Measurements from ENCODE around the gene LIN52.
A peak's percentile ranks its signal among the peaks of the same experiment; 100 is the strongest.

Gene LIN52

DNA sequence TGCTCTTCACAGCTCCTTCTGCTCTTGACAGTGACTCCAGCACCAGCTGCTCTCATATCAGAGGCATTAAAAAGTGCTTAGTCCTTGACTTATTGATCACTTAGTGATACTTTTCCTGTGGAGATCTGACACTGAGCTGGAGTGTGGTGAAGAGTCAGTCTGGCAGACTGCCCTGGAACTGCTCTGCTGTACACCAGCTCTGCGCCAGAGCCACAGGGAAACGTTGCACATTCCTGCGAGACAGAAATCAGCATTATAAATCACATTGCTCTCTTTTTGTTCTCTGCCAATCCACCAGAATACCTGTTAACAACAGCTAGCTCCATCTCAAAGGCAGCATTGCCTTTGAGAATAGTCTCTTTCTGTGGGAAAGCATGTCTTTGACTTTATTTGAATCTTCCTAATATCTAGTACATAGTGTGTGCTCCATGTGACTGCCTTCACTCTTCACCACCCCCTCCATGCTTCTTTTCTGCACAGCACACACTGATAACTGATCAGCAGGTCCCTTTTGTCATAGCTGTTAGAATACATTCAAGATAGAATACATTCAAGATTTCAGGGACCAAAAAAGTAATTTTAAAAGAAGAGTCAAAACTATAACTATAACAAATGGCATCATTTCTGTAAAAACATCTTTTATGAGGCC is 106.3 kb downstream of the LIN52 start:
- DNase-seq (ENCODE audit: low read depth in 2 of 2, low spot score in 1 of 2): no peak

DNA sequence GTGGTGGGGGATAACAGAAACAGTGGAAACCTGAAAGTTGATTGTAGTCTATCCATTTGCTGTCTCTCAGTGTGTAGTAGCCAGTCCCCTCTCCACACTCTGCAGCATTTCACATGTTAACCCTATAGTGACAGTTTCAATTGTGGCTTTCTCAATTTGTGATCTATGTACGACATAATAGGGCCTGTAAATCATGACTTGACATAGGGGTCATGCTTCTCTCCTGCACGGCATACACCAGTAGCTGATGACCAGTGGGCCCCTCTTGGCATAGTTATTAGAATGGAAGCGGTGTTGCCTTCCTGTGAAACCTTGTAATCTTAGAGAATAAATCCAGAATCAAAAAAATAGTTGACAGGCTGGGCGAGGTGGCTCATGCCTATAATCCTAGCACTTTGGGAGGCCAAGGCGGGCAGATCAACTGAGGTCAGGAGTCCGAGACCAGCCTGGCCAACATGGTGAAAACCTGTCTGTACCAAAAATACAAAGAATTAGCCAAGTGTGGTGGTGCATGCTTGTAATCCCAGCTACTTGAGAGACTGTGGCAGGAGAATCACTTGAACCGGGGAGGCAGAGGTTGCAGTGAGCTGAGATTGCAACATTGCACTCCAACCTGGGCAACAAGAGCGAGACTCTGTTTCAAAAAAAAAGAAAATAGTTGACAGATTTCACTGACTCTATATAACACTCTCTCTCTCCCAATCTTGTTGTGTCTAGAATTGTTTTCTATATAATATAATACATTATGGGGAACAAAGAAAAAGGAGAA is 109.9 kb downstream of the LIN52 start:
- DNase-seq (ENCODE audit: low read depth in 2 of 2, low spot score in 1 of 2): no peak

GRCh38 chr14:74195623-74196022 is 110.9 kb downstream of the LIN52 start:
- DNase-seq (ENCODE audit: low read depth in 2 of 2, low spot score in 1 of 2): no peak

DNA sequence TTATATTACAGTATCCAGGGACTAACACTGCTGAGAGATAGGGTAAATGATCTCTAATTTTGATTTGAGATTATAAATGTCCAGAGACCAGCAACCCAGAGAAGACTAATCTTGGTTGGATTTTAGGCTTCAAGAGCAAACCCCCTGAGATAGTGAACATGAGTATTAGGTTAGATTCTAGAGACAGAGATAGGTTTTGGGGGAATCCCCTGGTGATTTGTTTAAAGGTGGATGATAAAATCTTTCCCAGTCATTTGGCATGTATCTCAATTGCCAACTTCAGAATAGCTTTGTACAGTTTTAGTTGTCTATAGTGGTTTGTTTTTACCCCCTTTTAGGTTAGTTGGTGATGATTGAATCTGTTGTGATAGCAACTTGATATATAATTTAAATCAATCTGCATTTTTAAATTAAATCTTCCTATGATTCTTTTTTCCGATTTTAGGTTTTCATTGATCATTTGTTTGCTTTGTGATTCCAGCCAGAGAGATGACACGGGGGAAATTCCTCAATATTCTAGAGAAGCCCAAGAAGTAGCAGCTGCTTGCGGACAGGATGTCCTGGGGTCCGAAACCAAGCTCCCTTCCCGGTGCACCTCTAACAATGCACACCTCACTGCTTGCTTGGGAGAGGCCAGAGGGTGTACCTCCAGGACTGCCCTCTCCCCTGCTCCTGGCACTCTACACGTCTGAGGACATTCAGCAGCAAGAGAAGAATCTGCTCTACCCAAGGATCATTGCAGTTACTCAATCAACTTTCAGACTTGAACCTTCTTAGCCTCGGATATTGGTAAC is 113.9 kb downstream of the LIN52 start:
- no peak for DNase-seq (ENCODE audit: low read depth in 2 of 2, low spot score in 1 of 2)

DNA sequence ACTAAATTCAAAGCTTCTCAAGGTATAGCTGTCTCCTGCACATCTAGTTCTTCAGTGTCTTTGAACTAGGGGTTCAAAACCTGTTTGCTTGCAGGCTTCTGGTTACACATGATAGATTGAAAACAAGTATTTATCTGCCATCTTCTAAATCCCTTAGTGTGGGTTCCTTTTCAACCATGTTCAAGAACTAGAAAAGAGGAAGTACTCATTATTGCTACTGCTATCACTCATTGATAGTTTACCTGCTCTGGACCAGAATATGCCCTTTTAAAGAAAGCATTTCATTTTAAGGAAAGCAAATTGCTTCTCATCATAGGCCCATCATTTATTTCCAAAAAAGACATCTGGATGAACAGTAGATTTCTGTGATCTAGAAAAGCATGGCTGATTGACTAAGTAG is 117.4 kb downstream of the LIN52 start:
- no peak for DNase-seq (ENCODE audit: low read depth in 2 of 2, low spot score in 1 of 2)

GRCh38 chr14:74203639-74204038 is 118.9 kb downstream of the LIN52 start:
- DNase-seq (ENCODE audit: low read depth in 2 of 2, low spot score in 1 of 2): no peak

- no peak for DNase-seq (ENCODE audit: low read depth in 2 of 2, low spot score in 1 of 2)
Measured at GRCh38 chr14:74204491-74204890, 119.7 kb downstream of the LIN52 start.

- DNase-seq (ENCODE audit: low read depth in 2 of 2, low spot score in 1 of 2): no peak
Measured at GRCh38 chr14:74205882-74206281, 121.1 kb downstream of the LIN52 start.

DNA sequence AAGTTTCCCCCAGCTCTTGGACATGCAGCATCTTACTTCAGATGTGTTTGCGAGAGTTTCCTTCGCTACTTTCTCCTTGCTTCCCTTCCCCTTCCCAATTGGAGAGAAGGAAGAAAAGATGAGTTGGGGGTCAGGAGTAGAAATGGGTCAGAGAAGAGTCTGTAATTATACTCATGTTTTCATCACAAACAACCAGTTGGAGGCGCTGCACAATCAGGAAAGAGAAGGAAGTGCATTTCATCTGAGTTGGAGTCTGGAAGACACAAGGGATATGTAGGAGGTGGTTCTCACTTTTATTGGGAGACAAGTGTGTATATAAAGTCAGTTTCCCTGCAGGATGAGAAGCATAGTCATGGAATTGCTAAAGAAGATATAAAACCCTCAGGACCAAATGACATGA is 123.2 kb downstream of the LIN52 start:
- no peak for DNase-seq (ENCODE audit: low read depth in 2 of 2, low spot score in 1 of 2)

DNA sequence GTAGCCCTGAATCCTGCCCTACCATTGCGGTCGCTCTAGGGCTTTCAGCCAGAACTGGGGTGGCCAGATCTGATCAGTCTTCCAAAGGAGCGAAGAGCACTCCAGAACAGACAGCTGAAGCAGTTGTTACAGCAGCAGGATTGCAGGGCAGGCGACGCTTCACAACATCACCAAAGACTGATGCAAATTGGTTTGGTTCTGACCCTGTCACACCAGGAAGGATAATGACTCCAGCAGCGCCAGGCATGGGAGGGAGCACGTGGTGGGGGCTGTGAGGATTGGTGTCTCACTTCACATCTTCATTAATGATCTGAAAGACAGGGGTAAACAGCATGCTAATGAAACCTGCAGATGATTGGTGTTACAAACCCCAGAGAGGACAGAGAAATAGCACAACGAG is 123.9 kb downstream of the LIN52 start:
- no peak for DNase-seq (ENCODE audit: low read depth in 2 of 2, low spot score in 1 of 2)

GRCh38 chr14:74211945-74212580 is 127.3 kb downstream of the LIN52 start:
- no peak for DNase-seq (ENCODE audit: low read depth in 2 of 2, low spot score in 1 of 2)

GRCh38 chr14:74213907-74214803 is 129.4 kb downstream of the LIN52 start:
- DNase-seq (ENCODE audit: low read depth in 2 of 2, low spot score in 1 of 2): no peak

DNA sequence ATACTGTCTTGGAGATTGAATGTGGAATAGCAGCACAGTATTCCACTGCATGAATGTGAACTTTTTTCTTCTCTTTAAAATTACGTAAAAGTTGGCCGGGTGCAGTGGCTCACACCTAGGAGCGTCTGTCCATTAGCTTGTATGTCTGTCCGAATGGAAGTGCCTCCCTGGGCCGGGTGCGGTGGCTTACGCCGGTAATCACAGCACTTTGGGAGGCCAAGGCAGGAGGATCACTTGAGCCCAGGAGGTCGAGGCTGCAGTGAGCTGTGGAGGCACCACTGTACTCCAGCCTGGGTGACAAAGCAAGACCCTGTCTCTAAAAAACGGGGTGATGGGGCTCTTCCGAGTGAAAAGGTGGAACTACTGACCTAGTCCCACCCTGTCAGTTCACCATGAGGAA is 131.9 kb downstream of the LIN52 start:
- DNase-seq (ENCODE audit: low read depth in 2 of 2, low spot score in 1 of 2): no peak

DNA sequence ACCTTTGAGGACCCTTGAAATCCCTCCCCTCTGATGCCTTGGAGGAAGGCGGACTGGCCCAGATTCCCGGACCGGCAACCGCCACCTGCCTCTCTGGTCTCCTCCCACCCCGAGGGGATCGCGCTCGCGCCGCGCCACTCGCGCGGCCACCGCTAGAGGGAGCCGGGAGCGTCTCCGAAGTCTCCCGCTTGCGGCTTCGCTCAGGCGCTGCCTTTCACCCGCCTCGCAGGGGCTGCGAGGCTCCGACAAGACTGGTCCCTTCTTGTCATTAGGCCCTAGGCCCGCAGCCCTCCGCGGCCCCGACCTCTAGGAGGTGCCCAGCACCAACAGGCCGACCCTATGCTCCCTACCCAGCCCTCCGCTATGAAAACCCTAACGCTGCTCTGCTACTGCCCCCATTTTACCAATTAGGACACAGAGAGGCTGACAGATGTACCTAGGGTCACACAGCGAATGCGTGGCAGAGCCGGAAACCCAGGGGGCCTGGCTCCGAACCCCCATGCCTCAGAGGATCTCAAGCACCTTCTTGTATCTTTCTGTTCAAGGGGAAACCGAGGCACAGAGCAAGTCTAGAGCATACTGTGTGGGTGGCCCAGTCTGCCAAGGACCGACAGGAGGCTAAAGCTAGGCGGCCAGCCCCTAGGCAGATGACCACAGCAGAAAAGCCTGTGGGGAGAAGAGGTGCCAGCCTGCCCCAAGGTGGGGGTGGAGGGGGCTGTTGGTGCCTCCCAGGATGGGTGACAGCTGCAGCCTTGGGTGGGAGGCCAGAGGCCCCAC is 133.1 kb downstream of the LIN52 start:
- DNase-seq (ENCODE audit: low read depth in 2 of 2, low spot score in 1 of 2): peak; percentile 34 to 46

DNA sequence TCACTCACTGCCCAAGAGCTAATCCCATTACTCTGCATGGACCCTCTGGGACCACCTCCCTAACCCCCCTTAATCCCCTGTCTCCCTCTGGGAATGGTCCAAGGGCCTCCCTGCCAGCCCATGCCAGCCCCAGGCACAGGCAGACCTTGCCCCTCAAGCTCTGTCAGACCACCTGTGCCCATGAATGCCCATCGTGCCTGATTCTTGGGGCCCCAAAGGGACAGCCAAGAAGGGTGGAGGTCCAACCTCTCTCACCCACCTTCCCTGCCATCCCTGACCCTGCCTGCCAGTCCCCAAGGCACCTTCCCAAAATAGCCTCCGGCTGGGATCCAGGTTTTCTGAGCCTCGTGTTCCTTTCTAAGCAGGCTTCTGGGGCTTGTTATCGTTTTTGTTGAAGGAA is 133.7 kb downstream of the LIN52 start:
- DNase-seq (ENCODE audit: low read depth in 2 of 2, low spot score in 1 of 2): no peak

- no peak for DNase-seq (ENCODE audit: low read depth in 2 of 2, low spot score in 1 of 2)
Measured at GRCh38 chr14:74219277-74220205, 134.8 kb downstream of the LIN52 start.

DNA sequence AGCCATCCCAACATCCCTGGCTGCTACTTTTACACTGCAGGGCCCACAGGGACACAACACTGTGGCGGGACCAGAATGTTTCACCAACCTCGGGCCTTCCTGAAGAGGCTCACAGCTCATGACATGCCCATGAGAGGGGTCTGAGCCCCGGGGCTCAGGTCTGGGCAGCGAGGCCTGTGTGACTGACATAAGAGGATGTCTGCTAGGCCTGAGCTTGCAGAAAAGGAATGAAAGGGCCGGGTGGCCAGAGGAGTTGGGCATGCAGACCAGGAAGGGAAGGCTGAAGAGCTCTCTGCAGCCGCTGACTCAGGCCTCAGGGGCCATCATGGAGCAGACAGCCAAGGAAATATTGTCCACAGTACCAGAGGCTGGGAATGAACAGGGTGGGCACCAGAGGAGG is 136.2 kb downstream of the LIN52 start:
- no peak for DNase-seq (ENCODE audit: low read depth in 2 of 2, low spot score in 1 of 2)

DNA sequence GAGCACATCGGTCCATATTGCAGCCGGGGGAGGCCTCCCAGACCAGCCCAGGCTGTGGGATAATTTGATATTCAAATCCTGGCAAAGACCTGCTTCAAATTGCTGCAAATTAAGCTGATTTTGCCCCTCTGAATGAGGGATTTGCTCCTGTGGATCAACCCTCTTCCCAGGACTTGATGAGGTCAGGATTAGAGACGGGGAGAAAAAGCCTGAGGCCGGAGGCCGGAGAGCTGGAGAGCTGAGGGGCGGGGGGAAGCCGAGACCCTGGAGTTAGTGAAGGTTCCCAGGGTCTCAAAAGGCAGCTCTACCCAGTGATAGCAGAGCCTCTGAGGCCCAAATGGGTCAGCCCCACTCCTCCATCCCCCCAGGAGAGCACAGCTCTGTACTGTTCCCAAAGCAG is 137.0 kb downstream of the LIN52 start:
- DNase-seq (ENCODE audit: low read depth in 2 of 2, low spot score in 1 of 2): no peak

- DNase-seq (ENCODE audit: low read depth in 2 of 2, low spot score in 1 of 2): no peak
Measured at GRCh38 chr14:74223016-74223415, 138.3 kb downstream of the LIN52 start.
